Measurements from ENCODE around the gene AUH. TPM values are rescaled to one million over a fixed set of nuclear protein-coding genes. Genes with fewer than 3 reads are reported as not detected.

The AUH gene
- polyA plus RNA-seq, 1 donor from 2014 or later: 42.6 TPM

DNA sequence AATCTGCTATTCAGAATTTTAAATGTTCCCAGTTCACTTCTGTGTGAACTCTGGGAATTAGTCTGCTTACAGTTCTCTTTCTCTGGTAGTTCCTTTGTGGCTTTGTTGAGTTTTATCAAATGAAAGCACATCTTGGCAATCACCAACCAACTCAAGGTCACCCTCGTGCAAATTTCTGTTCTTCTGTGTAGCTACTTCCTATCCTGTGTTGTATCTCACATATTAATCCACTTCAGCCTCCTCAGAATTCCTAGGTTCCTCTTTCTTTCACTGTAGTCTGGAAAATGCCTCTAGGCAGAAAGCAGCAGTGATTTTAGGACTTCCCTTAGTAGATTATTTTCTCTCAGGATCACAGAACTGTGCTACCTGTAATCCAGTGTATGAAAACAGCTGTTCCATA lies 100.3 kb downstream of the AUH start:
- no peak overlapping the region for H2AFZ ChIP-seq (ENCODE audit: low read depth, low read length)
- no peak overlapping the region for H3K9ac ChIP-seq (ENCODE audit: low read length)
- no peaks in the 10 kb centered on the region for H3F3A ChIP-seq (ENCODE audit: insufficient read depth, low read length, poor library complexity, severe bottlenecking)
- H3K27me3 ChIP-seq (ENCODE audit: insufficient read depth, low read depth, low read length): no peaks in the 10 kb centered on the region
- H3K79me2 ChIP-seq (replicated peaks; ENCODE audit: insufficient read depth, low read length): no peaks in the 10 kb centered on the region
- TF ChIP-seq, protein P1, sequence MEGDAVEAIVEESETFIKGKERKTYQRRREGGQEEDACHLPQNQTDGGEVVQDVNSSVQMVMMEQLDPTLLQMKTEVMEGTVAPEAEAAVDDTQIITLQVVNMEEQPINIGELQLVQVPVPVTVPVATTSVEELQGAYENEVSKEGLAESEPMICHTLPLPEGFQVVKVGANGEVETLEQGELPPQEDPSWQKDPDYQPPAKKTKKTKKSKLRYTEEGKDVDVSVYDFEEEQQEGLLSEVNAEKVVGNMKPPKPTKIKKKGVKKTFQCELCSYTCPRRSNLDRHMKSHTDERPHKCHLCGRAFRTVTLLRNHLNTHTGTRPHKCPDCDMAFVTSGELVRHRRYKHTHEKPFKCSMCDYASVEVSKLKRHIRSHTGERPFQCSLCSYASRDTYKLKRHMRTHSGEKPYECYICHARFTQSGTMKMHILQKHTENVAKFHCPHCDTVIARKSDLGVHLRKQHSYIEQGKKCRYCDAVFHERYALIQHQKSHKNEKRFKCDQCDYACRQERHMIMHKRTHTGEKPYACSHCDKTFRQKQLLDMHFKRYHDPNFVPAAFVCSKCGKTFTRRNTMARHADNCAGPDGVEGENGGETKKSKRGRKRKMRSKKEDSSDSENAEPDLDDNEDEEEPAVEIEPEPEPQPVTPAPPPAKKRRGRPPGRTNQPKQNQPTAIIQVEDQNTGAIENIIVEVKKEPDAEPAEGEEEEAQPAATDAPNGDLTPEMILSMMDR (IDR thresholded peaks at IDR 0.05; ENCODE audit: poor library complexity, severe bottlenecking): no peak
- TF ChIP-seq EZH2 (IDR thresholded peaks at IDR 0.05; ENCODE audit: borderline replicate concordance, insufficient read depth, low read length, poor library complexity, severe bottlenecking) (no peak), TAF1 (IDR thresholded peaks at IDR 0.05; ENCODE audit: low read depth) (no peak), POLR2AphosphoS5 (IDR thresholded peaks at IDR 0.05) (no peak), SMC3 (conservative IDR thresholded peaks at IDR 0.05; ENCODE audit: poor library complexity) (no peak), EP300 (conservative IDR thresholded peaks at IDR 0.05; ENCODE audit: poor library complexity, severe bottlenecking) (no peak), RAD21 (conservative IDR thresholded peaks at IDR 0.05) (no peak), MXI1 (conservative IDR thresholded peaks at IDR 0.05; ENCODE audit: poor library complexity, severe bottlenecking) (no peak)
- TF ChIP-seq, protein P2, sequence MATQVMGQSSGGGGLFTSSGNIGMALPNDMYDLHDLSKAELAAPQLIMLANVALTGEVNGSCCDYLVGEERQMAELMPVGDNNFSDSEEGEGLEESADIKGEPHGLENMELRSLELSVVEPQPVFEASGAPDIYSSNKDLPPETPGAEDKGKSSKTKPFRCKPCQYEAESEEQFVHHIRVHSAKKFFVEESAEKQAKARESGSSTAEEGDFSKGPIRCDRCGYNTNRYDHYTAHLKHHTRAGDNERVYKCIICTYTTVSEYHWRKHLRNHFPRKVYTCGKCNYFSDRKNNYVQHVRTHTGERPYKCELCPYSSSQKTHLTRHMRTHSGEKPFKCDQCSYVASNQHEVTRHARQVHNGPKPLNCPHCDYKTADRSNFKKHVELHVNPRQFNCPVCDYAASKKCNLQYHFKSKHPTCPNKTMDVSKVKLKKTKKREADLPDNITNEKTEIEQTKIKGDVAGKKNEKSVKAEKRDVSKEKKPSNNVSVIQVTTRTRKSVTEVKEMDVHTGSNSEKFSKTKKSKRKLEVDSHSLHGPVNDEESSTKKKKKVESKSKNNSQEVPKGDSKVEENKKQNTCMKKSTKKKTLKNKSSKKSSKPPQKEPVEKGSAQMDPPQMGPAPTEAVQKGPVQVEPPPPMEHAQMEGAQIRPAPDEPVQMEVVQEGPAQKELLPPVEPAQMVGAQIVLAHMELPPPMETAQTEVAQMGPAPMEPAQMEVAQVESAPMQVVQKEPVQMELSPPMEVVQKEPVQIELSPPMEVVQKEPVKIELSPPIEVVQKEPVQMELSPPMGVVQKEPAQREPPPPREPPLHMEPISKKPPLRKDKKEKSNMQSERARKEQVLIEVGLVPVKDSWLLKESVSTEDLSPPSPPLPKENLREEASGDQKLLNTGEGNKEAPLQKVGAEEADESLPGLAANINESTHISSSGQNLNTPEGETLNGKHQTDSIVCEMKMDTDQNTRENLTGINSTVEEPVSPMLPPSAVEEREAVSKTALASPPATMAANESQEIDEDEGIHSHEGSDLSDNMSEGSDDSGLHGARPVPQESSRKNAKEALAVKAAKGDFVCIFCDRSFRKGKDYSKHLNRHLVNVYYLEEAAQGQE (IDR thresholded peaks at IDR 0.05; ENCODE audit: borderline replicate concordance): no peak
- no peak overlapping the region for H3K4me3 ChIP-seq (ENCODE audit: low read length)
- H3K9me3 ChIP-seq (ENCODE audit: low read length): no peaks in the 10 kb centered on the region
- H3K36me3 ChIP-seq (ENCODE audit: insufficient read depth, low read length): no peaks in the 10 kb centered on the region
- H4K20me1 ChIP-seq (ENCODE audit: insufficient read depth): no peaks in the 10 kb centered on the region
- H3K27ac ChIP-seq (ENCODE audit: low read length): no peak overlapping the region
- no peaks in the 10 kb centered on the region for H3K9me2 ChIP-seq (ENCODE audit: insufficient read depth, low read length)
- H3K4me2 ChIP-seq (ENCODE audit: low read length): no peak overlapping the region

DNA sequence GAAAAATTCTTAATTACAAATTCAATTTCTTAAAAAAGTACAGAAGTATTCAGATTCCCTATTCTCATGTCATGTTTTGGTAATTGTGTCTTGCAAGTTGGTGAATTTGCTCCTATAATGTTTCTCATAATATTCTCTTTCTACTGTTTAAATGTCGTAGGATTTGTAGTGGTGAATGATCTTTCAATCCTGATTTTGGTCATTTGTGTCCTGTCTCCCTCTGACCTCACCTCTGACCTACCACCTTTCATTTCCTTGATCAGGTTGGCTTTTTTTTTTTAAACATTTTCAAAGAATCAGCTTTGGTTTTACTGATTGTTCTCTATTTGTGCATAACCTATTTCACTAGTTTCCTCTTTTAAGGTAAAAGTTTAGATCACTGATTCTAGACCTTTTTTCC lies 102.6 kb downstream of the AUH start:
- Histone ChIP-seq H3K79me2 (replicated peaks; ENCODE audit: insufficient read depth, low read length) (no peaks in the 10 kb centered on the region), H3K4me3 (ENCODE audit: low read length) (no peak overlapping the region), H3K9me3 (ENCODE audit: low read length) (no peaks in the 10 kb centered on the region), H3K36me3 (ENCODE audit: insufficient read depth, low read length) (no peaks in the 10 kb centered on the region), H3K9me2 (ENCODE audit: insufficient read depth, low read length) (no peaks in the 10 kb centered on the region), H3K4me2 (ENCODE audit: low read length) (no peak overlapping the region), H4K20me1 (ENCODE audit: insufficient read depth) (no peaks in the 10 kb centered on the region), H3F3A (ENCODE audit: insufficient read depth, low read length, poor library complexity, severe bottlenecking) (no peaks in the 10 kb centered on the region), H3K27me3 (ENCODE audit: insufficient read depth, low read depth, low read length) (no peaks in the 10 kb centered on the region), H2AFZ (ENCODE audit: low read depth, low read length) (no peak overlapping the region), H3K27ac (ENCODE audit: low read length) (no peak overlapping the region), H3K9ac (ENCODE audit: low read length) (no peak overlapping the region)
- TF ChIP-seq EZH2 (IDR thresholded peaks at IDR 0.05; ENCODE audit: borderline replicate concordance, insufficient read depth, low read length, poor library complexity, severe bottlenecking) (no peak), MXI1 (conservative IDR thresholded peaks at IDR 0.05; ENCODE audit: poor library complexity, severe bottlenecking) (no peak), TAF1 (IDR thresholded peaks at IDR 0.05; ENCODE audit: low read depth) (no peak), RAD21 (conservative IDR thresholded peaks at IDR 0.05) (no peak), EP300 (conservative IDR thresholded peaks at IDR 0.05; ENCODE audit: poor library complexity, severe bottlenecking) (no peak), POLR2AphosphoS5 (IDR thresholded peaks at IDR 0.05) (no peak), SMC3 (conservative IDR thresholded peaks at IDR 0.05; ENCODE audit: poor library complexity) (no peak)
- TF ChIP-seq, protein P2 (IDR thresholded peaks at IDR 0.05; ENCODE audit: borderline replicate concordance): no peak
- TF ChIP-seq, protein P1 (IDR thresholded peaks at IDR 0.05; ENCODE audit: poor library complexity, severe bottlenecking): no peak
